ENCODE results near the gene NPC1. TPM values are rescaled to one million over a fixed set of nuclear protein-coding genes. Genes with fewer than 3 reads are reported as not detected.

Gene NPC1
- total and polyA plus RNA-seq, 4 donors: 9.5 to 46.7 (median 27.3) TPM

DNA sequence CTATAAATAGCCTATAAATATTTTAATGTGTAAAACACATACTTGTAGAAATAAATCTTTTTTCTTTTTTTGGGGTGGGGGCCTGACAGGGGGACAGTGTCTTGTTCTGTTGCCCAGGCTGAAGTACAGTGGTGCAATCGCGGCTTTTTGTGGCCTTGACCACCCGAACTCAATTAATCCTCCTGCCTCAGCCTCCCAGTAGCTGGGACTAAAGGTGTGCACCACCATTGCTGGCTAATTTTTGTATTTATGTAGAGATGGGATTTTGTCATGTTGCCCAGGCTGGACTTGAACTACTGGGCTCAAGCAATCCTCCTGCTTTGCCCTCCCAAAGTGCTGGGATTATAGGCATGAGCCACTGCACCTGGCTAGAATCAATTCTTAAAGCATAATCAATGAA is 37.6 kb downstream of the NPC1 start:
- Histone ChIP-seq H3K4me1 (ENCODE audit: control insufficient read depth in 4 of 4, insufficient read depth in 4 of 4, low read length in 3 of 4) (peaks cover 2 to 5% (median 3%) of the 10 kb centered on the region in 4 donors), H3K4me3 (ENCODE audit: low read depth in 1 of 3, low read length in 3 of 3) (no peak overlapping the region), H3K36me3 (ENCODE audit: control insufficient read depth in 4 of 4, insufficient read depth in 3 of 4, low read depth in 1 of 4, low read length in 3 of 4) (peaks cover 3 to 38% (median 30%) of the 10 kb centered on the region in 4 donors), H3K27ac (ENCODE audit: low read depth in 1 of 2, low read length in 2 of 2) (no peak overlapping the region), H3K27me3 (ENCODE audit: control insufficient read depth in 4 of 4, insufficient read depth in 4 of 4, low read length in 3 of 4) (no peaks in the 10 kb centered on the region), H3K9ac (ENCODE audit: low read depth in 1 of 2, low read length in 2 of 2) (no peak overlapping the region), H3K9me3 (ENCODE audit: control insufficient read depth in 4 of 4, low read length in 3 of 4) (no peaks in the 10 kb centered on the region)
- WGBS: 88% methylated on average over 3 of the region's 3 CpGs
- DNase-seq (ENCODE audit: low spot score): no peak
- TF ChIP-seq GABPA (IDR thresholded peaks at IDR 0.05 in 1 of 2, conservative IDR thresholded peaks at IDR 0.05 in 1 of 2) (no peak), YY1 (IDR thresholded peaks at IDR 0.05) (no peak), FOXA2 (IDR thresholded peaks at IDR 0.05) (no peak), RXRA (IDR thresholded peaks at IDR 0.05) (no peak), MAX (IDR thresholded peaks at IDR 0.05) (no peak), CTCF (IDR thresholded peaks at IDR 0.05; ENCODE audit: low read depth, low read length, missing input control) (no peak), HNF4A (conservative IDR thresholded peaks at IDR 0.05) (no peak), SP1 (IDR thresholded peaks at IDR 0.05) (no peak), TAF1 (conservative IDR thresholded peaks at IDR 0.05) (no peak), FOXA1 (IDR thresholded peaks at IDR 0.05) (no peak), REST (IDR thresholded peaks at IDR 0.05) (no peak), JUND (IDR thresholded peaks at IDR 0.05) (no peak), HNF4G (IDR thresholded peaks at IDR 0.05) (no peak), NR2F2 (IDR thresholded peaks at IDR 0.05) (no peak), RAD21 (IDR thresholded peaks at IDR 0.05) (no peak), EGR1 (IDR thresholded peaks at IDR 0.05; ENCODE audit: low read depth in 2 of 2) (no peak)
- TF ChIP-seq, protein P1, sequence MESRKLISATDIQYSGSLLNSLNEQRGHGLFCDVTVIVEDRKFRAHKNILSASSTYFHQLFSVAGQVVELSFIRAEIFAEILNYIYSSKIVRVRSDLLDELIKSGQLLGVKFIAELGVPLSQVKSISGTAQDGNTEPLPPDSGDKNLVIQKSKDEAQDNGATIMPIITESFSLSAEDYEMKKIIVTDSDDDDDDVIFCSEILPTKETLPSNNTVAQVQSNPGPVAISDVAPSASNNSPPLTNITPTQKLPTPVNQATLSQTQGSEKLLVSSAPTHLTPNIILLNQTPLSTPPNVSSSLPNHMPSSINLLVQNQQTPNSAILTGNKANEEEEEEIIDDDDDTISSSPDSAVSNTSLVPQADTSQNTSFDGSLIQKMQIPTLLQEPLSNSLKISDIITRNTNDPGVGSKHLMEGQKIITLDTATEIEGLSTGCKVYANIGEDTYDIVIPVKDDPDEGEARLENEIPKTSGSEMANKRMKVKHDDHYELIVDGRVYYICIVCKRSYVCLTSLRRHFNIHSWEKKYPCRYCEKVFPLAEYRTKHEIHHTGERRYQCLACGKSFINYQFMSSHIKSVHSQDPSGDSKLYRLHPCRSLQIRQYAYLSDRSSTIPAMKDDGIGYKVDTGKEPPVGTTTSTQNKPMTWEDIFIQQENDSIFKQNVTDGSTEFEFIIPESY (IDR thresholded peaks at IDR 0.05): no peak
- TF ChIP-seq, protein P2, sequence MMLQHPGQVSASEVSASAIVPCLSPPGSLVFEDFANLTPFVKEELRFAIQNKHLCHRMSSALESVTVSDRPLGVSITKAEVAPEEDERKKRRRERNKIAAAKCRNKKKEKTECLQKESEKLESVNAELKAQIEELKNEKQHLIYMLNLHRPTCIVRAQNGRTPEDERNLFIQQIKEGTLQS (IDR thresholded peaks at IDR 0.05): no peak

All from liver (tissue), 9 donors.